Tibial nerve (tissue), 4 donors: Measurements from ENCODE around the gene MCM3AP.

Experiments used
- CTCF ChIP-seq, 5 experiments: fragments of 200-600 bp in 3 of 5; fragments of 450-650 bp in 2 of 5; sonication (generic) in 3 of 5; IDR thresholded peaks; one replicate each; pipeline ENCODE4 v1.5.1; 2016 to 2019; ENCODE audit warnings: antibody characterized with exemption in 5 of 5, mild to moderate bottlenecking in 3 of 5, moderate library complexity in 2 of 5
- EP300 ChIP-seq, 2 donors: sonication (generic); formaldehyde crosslinking; IDR thresholded peaks; one replicate each; pipeline ENCODE4 v1.6.1; 2017; ENCODE audit warnings: antibody characterized with exemption in 2 of 2, mild to moderate bottlenecking in 1 of 2
- POLR2A ChIP-seq, 2 donors: fragments of 450-650 bp; IDR thresholded peaks; one replicate each; pipeline ENCODE4 v1.6.1; 2017; ENCODE audit warnings: antibody characterized with exemption in 2 of 2, mild to moderate bottlenecking in 2 of 2, moderate library complexity in 2 of 2

GRCh38 chr21:46295177-46295770 is 9.9 kb upstream of the MCM3AP start:
- no peak for TF ChIP-seq CTCF (IDR thresholded peaks at IDR 0.05)
- TF ChIP-seq POLR2A (IDR thresholded peaks at IDR 0.05) = no peak
- TF ChIP-seq EP300 (IDR thresholded peaks at IDR 0.05) = no peak
